HG02759 (cell line): ENCODE results near the gene ANK2.
"Not testable (repeated sequence)": the region's sequence is repeated elsewhere in the genome, so short reads cannot be mapped to it uniquely, and the experiment has no call there.

Experiments
- ATAC-seq: cut with Tn5 transposase; IDR thresholded peaks from one replicate; pipeline ENCODE4 v1.9.1; 2021; ENCODE audit warnings: mild to moderate bottlenecking, moderate library complexity; ENCODE audit not compliant: unreplicated experiment

The ANK2 gene

GRCh38 chr4:113183032-113183605 is 133.7 kb downstream of the ANK2 start:
- no peak for ATAC-seq

- ATAC-seq, result not testable (repeated sequence)
Observed at GRCh38 chr4:113186220-113186619, 136.8 kb downstream of the ANK2 start.

GRCh38 chr4:113186913-113187312 is 137.5 kb downstream of the ANK2 start:
- no peak for ATAC-seq

- ATAC-seq, result no peak
Observed at GRCh38 chr4:113187358-113187757, 137.9 kb downstream of the ANK2 start.

GRCh38 chr4:113189546-113189945 is 140.1 kb downstream of the ANK2 start:
- no peak for ATAC-seq

- ATAC-seq, result no peak
Observed at GRCh38 chr4:113209153-113209552, 159.7 kb downstream of the ANK2 start.

GRCh38 chr4:113209652-113210320 is 160.3 kb downstream of the ANK2 start:
- ATAC-seq, result no peak

- ATAC-seq, result no peak
Observed at GRCh38 chr4:113212613-113213012, 163.2 kb downstream of the ANK2 start.

- no peak for ATAC-seq
Observed at GRCh38 chr4:113221990-113222389, 172.5 kb downstream of the ANK2 start.

GRCh38 chr4:113222471-113222870 is 173.0 kb downstream of the ANK2 start:
- no peak for ATAC-seq

GRCh38 chr4:113223001-113223400 is 173.5 kb downstream of the ANK2 start:
- no peak for ATAC-seq

GRCh38 chr4:113232194-113232593 is 182.7 kb downstream of the ANK2 start:
- ATAC-seq, result no peak

GRCh38 chr4:113236916-113237315 is 187.5 kb downstream of the ANK2 start:
- no peak for ATAC-seq

GRCh38 chr4:113243312-113243711 is 193.9 kb downstream of the ANK2 start:
- no peak for ATAC-seq

- ATAC-seq, result not testable (repeated sequence)
Observed at GRCh38 chr4:113244747-113245146, 195.3 kb downstream of the ANK2 start.

GRCh38 chr4:113248320-113248719 is 198.9 kb downstream of the ANK2 start:
- ATAC-seq, result no peak

GRCh38 chr4:113255628-113256027 is 206.2 kb downstream of the ANK2 start:
- ATAC-seq, result no peak

- no peak for ATAC-seq
Observed at GRCh38 chr4:113256946-113257345, 207.5 kb downstream of the ANK2 start.

GRCh38 chr4:113260688-113261087 is 211.2 kb downstream of the ANK2 start:
- no peak for ATAC-seq

GRCh38 chr4:113263274-113263673 is 213.8 kb downstream of the ANK2 start:
- no peak for ATAC-seq

- no peak for ATAC-seq
Observed at GRCh38 chr4:113270520-113271319, 221.3 kb downstream of the ANK2 start.

- no peak for ATAC-seq
Observed at GRCh38 chr4:113272523-113272922, 223.1 kb downstream of the ANK2 start.
